GM13976 (cell line): ENCODE data around the gene BRIP1.

Experiments used
- DNase-seq: peaks from one replicate; pipeline ENCODE4 v3.0.0; 2012; ENCODE audit warnings: low spot score
- in situ Hi-C: fragments of 300-500 bp; cut with MboI; formaldehyde crosslinking; loops from one replicate; pipeline ENCODE4 v1.12.0; 2022; ENCODE audit warnings: low sequenced_read_pairs, mixed read lengths, inconsistent platforms; ENCODE audit not compliant: unreplicated experiment
- TF ChIP-seq, protein P1 (sequence below): IDR thresholded peaks from 2 replicates; pipeline ENCODE4 v1.5.1; 2012; ENCODE audit warnings: borderline replicate concordance, mild to moderate bottlenecking; ENCODE audit not compliant: insufficient read depth; ENCODE audit errors: extremely low read depth, missing control alignments, control extremely low read depth

Gene BRIP1

GRCh38 chr17:61650749-61651148 is 212.6 kb downstream of the BRIP1 start:
- TF ChIP-seq, protein P1, sequence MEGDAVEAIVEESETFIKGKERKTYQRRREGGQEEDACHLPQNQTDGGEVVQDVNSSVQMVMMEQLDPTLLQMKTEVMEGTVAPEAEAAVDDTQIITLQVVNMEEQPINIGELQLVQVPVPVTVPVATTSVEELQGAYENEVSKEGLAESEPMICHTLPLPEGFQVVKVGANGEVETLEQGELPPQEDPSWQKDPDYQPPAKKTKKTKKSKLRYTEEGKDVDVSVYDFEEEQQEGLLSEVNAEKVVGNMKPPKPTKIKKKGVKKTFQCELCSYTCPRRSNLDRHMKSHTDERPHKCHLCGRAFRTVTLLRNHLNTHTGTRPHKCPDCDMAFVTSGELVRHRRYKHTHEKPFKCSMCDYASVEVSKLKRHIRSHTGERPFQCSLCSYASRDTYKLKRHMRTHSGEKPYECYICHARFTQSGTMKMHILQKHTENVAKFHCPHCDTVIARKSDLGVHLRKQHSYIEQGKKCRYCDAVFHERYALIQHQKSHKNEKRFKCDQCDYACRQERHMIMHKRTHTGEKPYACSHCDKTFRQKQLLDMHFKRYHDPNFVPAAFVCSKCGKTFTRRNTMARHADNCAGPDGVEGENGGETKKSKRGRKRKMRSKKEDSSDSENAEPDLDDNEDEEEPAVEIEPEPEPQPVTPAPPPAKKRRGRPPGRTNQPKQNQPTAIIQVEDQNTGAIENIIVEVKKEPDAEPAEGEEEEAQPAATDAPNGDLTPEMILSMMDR: no peak
- in situ Hi-C loops: no loop called here
- no peak for DNase-seq

DNA sequence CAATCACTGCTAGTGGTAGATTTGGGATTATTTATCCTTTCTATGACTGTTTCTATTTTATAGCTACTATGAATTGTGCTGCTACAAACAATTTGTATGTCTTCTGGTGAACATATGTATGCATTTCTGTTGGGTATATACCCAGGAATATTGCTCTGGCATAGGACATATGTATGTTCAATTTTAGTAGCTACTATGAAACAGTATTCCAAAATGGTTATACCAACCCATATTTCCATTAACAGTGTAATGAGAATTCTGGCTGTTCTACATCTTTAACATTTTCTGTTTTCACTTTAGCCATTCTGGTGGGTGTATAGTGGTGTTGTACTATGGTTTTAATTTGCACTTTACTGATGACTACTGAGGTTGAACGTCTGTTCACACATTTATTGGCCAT is 214.7 kb downstream of the BRIP1 start:
- in situ Hi-C loops: no loop called here
- no peak for DNase-seq
- TF ChIP-seq, protein P1: no peak

GRCh38 chr17:61647047-61647446 is 216.3 kb downstream of the BRIP1 start:
- TF ChIP-seq, protein P1: no peak
- no peak for DNase-seq
- in situ Hi-C loops: no loop called here

- no peak for DNase-seq
- in situ Hi-C loops: no loop called here
- TF ChIP-seq, protein P1: no peak
Measured at GRCh38 chr17:61646482-61646881, 216.8 kb downstream of the BRIP1 start.

- TF ChIP-seq, protein P1: no peak
- in situ Hi-C loops: no loop called here
- no peak for DNase-seq
Measured at GRCh38 chr17:61645920-61646319, 217.4 kb downstream of the BRIP1 start.

- TF ChIP-seq, protein P1: no peak
- in situ Hi-C loops: no loop called here
- DNase-seq: no peak
Measured at GRCh38 chr17:61644800-61645774, 218.2 kb downstream of the BRIP1 start.

- TF ChIP-seq, protein P1: no peak
- DNase-seq: no peak
- in situ Hi-C loops: no loop called here
Measured at GRCh38 chr17:61642768-61643167, 220.6 kb downstream of the BRIP1 start.
